ENCODE measurements around the gene KIF3A.
A peak's percentile ranks its signal among the peaks of the same experiment; 100 is the strongest.

Gene KIF3A

GRCh38 chr5:132736853-132737833 lies at the start of gene KIF3A:
TSS of gene KIF3A (minus strand) at chr5:132737546. CDS start at chr5:132737419, 127 bp downstream.
- peak; percentile 70 for DNase-seq (ENCODE audit: low read depth)

- no peak for DNase-seq (ENCODE audit: low read depth)
Observed at GRCh38 chr5:132787076-132787475, 49.7 kb upstream of the KIF3A start.

DNA sequence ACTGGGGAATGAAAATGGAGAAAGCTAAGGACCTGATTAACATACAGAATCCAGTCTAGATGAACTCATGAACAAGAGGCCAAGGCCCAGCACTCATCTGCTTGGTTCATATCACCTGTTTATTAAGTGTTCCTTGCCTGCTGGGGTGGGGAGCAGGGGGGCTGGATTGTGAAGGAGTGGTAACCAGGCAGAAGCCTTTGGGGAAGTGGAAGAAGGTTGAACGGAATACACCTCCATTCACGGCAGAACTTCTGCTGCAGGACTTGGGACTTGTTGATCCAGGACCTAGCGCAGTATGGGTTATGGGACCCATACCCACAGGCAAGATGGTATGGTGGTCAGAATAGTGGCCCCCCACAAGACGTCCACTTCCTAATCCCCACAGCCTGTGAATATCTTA lies 48.5 kb upstream of the KIF3A start:
- DNase-seq (ENCODE audit: low read depth) = no peak

- DNase-seq (ENCODE audit: low read depth) = no peak
Observed at GRCh38 chr5:132785365-132785764, 48.0 kb upstream of the KIF3A start.

DNA sequence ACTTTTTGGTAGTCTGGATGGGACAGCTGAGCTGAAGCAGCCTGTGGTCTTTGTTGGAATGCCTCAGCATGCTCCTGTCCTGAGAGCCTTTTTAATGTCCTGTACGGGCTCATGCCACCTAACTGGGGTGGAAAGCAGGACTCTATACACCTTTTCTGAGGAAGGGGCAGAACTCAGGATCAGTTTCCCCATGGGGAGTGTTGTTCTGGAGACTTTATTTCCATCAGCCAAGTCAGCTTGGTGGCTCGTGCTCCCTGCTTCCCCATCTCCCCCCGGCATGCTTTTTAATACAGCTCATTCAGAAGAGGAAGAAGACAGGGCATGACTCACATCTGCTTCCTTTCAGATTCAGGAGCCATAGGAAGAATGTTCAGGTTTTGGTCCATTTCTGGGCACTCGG lies 44.8 kb upstream of the KIF3A start:
- DNase-seq (ENCODE audit: low read depth) = no peak

GRCh38 chr5:132781029-132781428 lies 43.7 kb upstream of the KIF3A start:
- DNase-seq (ENCODE audit: low read depth) = no peak

DNA sequence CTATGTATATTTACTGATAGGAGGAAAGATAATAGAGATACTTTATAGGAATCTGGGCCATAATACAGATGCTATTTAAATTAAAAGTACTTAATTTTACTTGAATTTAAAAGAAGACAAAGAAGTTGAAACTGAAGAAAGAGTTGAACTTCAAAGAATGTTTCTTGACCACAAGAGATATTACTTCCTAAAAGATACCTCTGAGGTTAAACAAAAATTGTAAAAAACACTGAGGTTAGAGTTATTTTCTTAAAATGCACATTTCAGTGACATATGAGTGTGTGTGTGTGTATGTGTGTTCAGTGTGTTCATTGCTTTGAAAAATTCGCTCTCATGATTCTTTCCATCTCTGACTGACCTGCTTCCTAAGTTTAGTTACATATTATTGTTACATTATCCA lies 43.2 kb upstream of the KIF3A start:
- no peak for DNase-seq (ENCODE audit: low read depth)

- no peak for DNase-seq (ENCODE audit: low read depth)
Observed at GRCh38 chr5:132779961-132780360, 42.6 kb upstream of the KIF3A start.

DNA sequence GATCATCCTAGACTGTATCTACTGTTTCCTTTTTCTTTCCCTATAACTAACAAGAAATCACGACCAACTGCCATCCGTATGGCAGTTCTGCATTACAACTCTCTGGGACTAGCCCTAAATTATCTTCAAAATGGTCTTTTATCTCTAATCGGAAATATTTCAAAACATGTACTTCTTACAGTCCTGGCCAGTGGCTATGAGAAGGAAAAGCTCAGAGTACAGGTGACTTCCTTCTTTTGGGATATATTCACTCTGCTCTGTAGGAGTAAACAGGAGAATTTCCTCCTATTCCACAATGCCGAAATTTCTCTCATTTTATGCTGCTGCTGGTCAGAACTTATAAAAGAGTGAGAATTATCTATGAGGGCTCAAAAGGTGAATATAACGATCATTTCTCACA lies 41.5 kb upstream of the KIF3A start:
- no peak for DNase-seq (ENCODE audit: low read depth)

GRCh38 chr5:132778129-132778528 lies 40.8 kb upstream of the KIF3A start:
- DNase-seq (ENCODE audit: low read depth) = no peak

DNA sequence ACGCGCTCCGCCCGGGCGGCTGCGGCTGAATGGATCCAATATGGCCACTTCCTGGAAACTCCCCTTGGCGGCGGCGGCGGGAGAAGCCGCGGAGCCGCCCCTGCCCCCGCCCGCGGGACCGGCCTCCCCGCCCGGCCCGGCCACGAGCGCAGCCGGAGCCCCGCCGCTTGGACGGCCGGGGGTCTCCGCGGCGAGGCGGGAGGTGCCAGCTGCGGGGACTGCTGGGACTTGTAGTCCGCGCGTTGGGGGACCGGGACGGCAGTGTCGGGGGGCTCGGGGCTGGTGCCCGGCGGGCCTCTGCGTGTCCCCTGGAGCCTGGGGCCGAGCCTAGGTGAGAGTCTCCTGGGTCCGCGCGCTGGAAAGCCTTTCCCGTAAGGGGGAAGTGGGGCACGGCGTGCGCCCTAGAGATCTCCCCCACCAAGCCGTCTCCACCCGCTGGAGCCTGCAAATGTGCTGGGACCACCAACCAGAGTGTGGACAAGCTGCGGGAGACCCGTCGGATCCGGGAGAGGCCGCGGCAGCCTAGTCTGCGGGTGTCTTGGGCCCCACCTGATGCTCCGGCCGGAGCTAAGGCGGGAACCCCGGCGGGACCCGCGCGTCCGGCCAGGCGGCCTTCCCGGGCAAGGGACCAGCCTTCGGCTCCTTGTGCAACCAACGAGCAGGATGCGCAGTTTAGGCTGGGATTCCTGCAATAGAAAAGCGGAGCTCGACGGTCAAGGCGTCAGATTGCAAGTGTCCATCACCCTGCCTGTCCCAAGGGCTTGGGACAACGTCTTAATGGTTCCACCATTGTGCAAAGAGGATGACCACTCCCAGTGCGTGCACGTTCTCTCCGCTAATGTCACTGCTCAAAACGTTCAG lies 40.1 kb upstream of the KIF3A start, which contains the start of gene SEPTIN8:
SEPTIN8 (minus strand) TSS at position 31 of the 861 bp plus-strand sequence. CDS start 102 bp downstream, outside the sequence.
- DNase-seq (ENCODE audit: low read depth) = no peak

DNA sequence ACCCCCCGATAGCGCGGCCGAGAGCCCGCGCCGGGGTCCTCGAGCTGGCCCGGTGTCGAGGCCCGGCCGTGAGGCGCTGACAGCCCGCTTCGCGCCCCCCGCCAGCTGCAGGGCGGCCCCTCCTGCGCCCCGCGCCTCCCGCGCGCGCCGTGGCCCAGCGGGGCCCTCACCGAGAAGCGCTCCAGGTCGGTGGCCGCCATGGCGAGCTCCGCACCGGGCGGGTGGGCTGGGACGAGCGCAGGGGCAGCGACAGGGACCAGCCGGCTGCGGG lies 39.5 kb upstream of the KIF3A start:
- no peak for DNase-seq (ENCODE audit: low read depth)

GRCh38 chr5:132776131-132776937 lies 39.0 kb upstream of the KIF3A start:
- DNase-seq (ENCODE audit: low read depth) = no peak

DNA sequence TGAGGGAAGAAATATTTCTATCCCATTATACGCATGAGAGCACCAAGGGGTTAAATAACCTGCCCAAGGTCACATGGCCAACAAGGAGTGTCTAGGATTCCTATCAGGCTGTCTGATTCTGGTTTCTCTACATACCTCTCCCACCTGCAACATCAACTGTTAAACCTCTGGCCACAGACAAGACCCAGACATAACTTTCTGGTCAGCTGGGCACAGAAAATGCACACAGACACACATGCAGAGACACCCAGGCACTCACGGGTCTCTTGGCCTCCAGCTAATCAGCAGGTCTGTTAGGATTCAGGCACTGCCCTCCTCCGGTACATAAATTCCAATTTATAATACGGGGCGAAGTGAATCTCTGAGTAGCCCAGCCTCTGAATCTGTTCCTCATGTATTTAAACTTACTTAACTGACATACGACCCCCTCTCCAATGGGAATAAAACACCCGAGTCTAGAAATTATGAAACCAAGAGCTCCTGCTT lies 38.2 kb upstream of the KIF3A start:
- no peak for DNase-seq (ENCODE audit: low read depth)

- no peak for DNase-seq (ENCODE audit: low read depth)
Observed at GRCh38 chr5:132774896-132775295, 37.5 kb upstream of the KIF3A start.

- DNase-seq (ENCODE audit: low read depth) = no peak
Observed at GRCh38 chr5:132774406-132774805, 37.1 kb upstream of the KIF3A start.

DNA sequence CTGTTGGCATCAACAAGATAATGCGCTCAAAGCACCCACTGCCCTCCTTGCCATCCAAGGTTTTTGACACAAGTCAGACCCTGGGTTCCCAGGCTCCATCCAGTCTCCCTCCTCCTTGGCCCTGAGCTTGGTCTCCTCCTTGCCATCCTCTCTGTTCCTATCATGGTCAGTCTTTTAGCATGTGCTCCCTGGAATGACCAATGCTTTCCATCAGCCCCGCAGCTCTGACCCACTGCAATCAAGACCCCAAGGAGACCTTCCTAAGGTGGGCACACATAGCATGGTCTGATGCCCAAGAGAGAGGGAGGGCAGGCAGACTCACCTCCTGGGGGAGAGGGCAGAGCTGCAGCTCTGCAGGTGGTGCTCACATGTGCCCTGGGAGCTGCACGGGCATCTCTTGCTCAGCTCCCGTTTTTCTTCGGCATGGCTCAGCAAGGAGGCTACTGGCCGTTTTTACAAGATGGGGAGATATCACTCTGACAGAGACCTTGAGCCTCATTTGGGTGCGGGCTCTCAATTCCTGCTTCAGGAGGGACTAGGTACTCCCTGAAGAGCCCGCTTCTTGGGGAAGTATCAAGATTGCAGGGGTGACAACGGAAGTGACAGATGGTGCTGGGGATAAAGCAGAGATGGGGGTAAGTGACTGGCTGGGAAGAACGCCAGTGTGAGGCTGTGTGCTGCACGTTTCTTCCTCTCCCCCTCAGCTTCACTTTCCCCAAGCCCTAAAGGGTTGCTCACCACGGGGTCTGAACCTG lies 36.4 kb upstream of the KIF3A start:
- DNase-seq (ENCODE audit: low read depth) = no peak

DNA sequence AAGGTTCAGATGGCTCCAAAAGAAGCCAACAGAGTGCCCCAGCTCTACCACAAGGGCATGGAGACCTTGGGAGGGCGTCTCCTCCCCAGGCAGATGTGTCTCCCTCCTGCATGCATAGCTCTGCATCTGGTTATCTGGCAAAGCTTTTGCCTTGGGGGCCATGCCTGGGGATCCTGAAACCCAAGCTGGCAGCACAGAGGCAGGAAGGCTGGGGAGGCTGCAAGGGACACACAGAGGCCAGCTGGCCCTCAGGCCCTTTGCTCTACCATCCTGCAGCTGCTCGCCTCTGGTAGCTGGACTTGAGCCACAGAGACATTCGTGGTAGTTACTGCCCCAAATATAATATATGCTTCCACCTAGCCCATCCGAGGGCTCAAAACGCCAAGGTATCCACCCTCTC lies 35.8 kb upstream of the KIF3A start:
- no peak for DNase-seq (ENCODE audit: low read depth)

DNA sequence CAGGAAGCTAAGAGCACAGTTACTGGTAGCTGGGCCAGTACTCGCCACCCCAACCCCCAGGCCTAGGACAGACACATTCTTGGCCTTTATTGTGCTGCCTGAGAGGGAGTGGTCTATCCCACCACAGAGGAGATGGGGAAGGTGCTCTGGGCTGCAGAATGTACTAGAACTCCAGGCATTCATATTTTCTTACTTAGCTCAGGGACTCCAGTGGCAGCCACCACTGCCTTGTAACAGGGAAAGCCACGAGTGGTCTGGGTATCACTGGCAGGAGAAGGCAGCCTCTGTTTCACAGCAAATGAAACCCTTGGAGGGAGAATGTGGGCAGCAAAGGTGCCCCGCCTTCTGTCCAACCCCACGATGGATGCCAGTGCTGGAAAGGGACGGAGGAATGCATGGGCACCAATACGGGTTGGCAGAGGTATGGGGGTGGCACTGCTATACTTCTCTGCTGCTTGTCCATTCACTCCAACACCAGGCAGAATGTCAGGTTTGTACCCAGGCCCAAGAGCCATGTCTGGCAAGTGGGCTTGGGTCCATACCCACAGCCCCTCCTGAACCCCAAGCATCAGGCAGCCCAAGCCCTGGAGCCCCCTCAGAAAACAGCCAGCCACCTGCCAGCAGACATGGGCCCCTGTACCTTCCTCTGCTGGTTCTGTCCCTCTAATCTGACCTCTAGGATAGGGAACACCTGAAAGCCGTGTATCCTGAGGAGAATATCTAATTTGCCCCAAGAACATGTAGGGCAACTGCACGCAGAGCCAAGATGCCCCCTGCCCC lies 35.1 kb upstream of the KIF3A start:
- DNase-seq (ENCODE audit: low read depth) = no peak

DNA sequence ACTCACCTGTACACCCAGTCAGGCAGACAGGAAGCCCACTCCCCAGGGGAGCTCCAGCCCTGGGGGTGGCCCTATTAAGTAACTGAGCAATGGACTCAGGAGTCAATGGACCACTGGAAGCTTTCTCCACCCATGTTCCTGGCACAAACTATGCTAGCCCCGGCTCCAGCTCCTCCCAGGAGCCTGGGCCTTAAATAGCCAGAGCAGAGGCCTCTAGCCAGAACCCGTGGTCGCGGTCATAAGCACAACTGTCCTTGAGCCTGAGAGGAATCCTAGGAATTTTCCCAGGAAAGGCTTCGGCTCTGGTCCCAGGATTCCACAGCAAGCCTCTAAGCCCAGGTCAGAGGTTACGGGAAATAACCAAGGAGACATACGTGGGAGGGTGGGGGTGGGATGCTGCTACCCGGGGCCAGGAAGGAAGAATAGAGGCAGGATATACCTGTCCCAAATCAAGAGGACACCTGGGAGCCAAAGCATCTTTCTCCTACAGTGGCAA lies 34.2 kb upstream of the KIF3A start:
- DNase-seq (ENCODE audit: low read depth) = peak; percentile 70

All from GM04503 (cell line).